Neural progenitor cell (in vitro differentiated cells): Measurements from ENCODE around the gene EVI5L. TPM values are rescaled to one million over a fixed set of nuclear protein-coding genes. Genes with fewer than 3 reads are reported as not detected.
A peak's percentile ranks its signal among the peaks of the same experiment; 100 is the strongest.

Source experiments
- DNase-seq: peaks from one replicate; pipeline ENCODE4 v3.0.0-alpha.2; 2016; ENCODE audit warnings: low spot score
- H2AFZ ChIP-seq: fragments of 200-600 bp; sonication (generic); replicated peaks from 2 replicates; pipeline ENCODE4 v1.6.1; 2016; ENCODE audit warnings: antibody characterized with exemption
- H3F3A ChIP-seq: fragments of 200-600 bp; sonication (generic); 2 replicates; pipeline ENCODE4 v1.6.1; 2016; ENCODE audit warnings: antibody characterized with exemption, low read depth
- H3K27ac ChIP-seq: fragments of 200-600 bp; sonication (generic); 2 replicates; pipeline ENCODE4 v1.5.1; 2016; ENCODE audit warnings: mild to moderate bottlenecking
- H3K27me3 ChIP-seq: fragments of 200-600 bp; sonication (generic); 2 replicates; pipeline ENCODE4 v1.6.1; 2016; ENCODE audit warnings: mild to moderate bottlenecking, moderate library complexity
- H3K36me3 ChIP-seq: fragments of 200-600 bp; sonication (generic); 2 replicates; pipeline ENCODE4 v1.5.1; 2016
- H3K4me1 ChIP-seq: fragments of 200-600 bp; sonication (generic); 2 replicates; pipeline ENCODE4 v1.6.1; 2016; ENCODE audit warnings: mixed run types
- H3K4me2 ChIP-seq: fragments of 200-600 bp; sonication (generic); 2 replicates; pipeline ENCODE4 v1.6.1; 2016
- H3K4me3 ChIP-seq: fragments of 200-600 bp; sonication (generic); 2 replicates; pipeline ENCODE4 v1.5.1; 2016
- H3K79me2 ChIP-seq: fragments of 200-600 bp; sonication (generic); 2 replicates; pipeline ENCODE4 v1.6.1; 2016; ENCODE audit warnings: low read depth
- H3K9ac ChIP-seq: fragments of 200-600 bp; sonication (generic); 2 replicates; pipeline ENCODE4 v1.6.1; 2016
- H3K9me3 ChIP-seq: fragments of 200-600 bp; sonication (generic); 2 replicates; pipeline ENCODE4 v1.5.1; 2016; ENCODE audit warnings: low read depth
- H4K20me1 ChIP-seq: fragments of 200-600 bp; sonication (generic); 2 replicates; pipeline ENCODE4 v1.6.1; 2016; ENCODE audit warnings: low read depth
- H3K27ac Mint-ChIP-seq: 3 replicates; pipeline ENCODE4 v1.8.0; 2021; ENCODE audit warnings: mixed read lengths
- H3K27me3 Mint-ChIP-seq: 2 replicates; pipeline ENCODE4 v1.8.0; 2022; ENCODE audit warnings: low read depth, mild to moderate bottlenecking, inconsistent platforms, moderate library complexity, mixed read lengths; ENCODE audit not compliant: insufficient read depth
- H3K36me3 Mint-ChIP-seq: 3 replicates; pipeline ENCODE4 v1.8.0; 2021; ENCODE audit warnings: mixed read lengths
- H3K4me1 Mint-ChIP-seq: 3 replicates; pipeline ENCODE4 v1.8.0; 2021; ENCODE audit warnings: mixed read lengths
- H3K4me3 Mint-ChIP-seq: 3 replicates; pipeline ENCODE4 v1.8.0; 2021; ENCODE audit warnings: mild to moderate bottlenecking, moderate library complexity, mixed read lengths
- H3K9me3 Mint-ChIP-seq: 3 replicates; pipeline ENCODE4 v1.8.0; 2020; ENCODE audit warnings: mixed read lengths
- CTCF ChIP-seq: fragments of 200-600 bp; sonication (generic); IDR thresholded peaks from 2 replicates; pipeline ENCODE4 v1.5.1; 2017; ENCODE audit warnings: antibody characterized with exemption, mild to moderate bottlenecking
- EZH2 ChIP-seq: fragments of 200-600 bp; sonication (generic); IDR thresholded peaks from 2 replicates; pipeline ENCODE4 v1.6.1; 2017; ENCODE audit warnings: antibody characterized with exemption, mild to moderate bottlenecking, moderate library complexity
- EZH2phosphoT487 ChIP-seq: fragments of 200-600 bp; sonication (generic); IDR thresholded peaks from 2 replicates; pipeline ENCODE4 v1.6.1; 2017; ENCODE audit warnings: antibody characterized with exemption
- total RNA-seq: library from RNA; depleted of rRNA; stranded (reverse); fragments of >200 nt; gene quantifications from 2 replicates; pipeline ENCODE4 v1.2.3, GENCODE V29; 2015; ENCODE audit warnings: low replicate concordance

EVI5L gene
- total RNA-seq, 1 donor from 2014 or later: 4.1 TPM

GRCh38 chr19:7788178-7788932 lies 41.7 kb upstream of the EVI5L start:
- Histone ChIP-seq H3K9ac (no peak overlapping the region), H2AFZ (peak overlapping the region; percentile 24)
- H3K4me3 Mint-ChIP-seq: no peak overlapping the region

GRCh38 chr19:7788933-7789323 lies 41.1 kb upstream of the EVI5L start:
- DNase-seq: no peak
- Mint-ChIP-seq H3K4me1 (no peaks in the 10 kb centered on the region), H3K9me3 (peaks cover 7% of the 10 kb centered on the region), H3K27ac (no peak overlapping the region), H3K4me3 (peak overlapping the region; percentile 43), H3K36me3 (no peaks in the 10 kb centered on the region), H3K27me3 (peaks cover 68% of the 10 kb centered on the region)
- Histone ChIP-seq H4K20me1 (peaks cover 16% of the 10 kb centered on the region), H3K4me2 (peak overlapping the region; percentile 64), H2AFZ (no peak overlapping the region), H3K4me1 (peaks cover 5% of the 10 kb centered on the region), H3K4me3 (peak overlapping the region; percentile 33), H3K36me3 (no peaks in the 10 kb centered on the region), H3K9ac (no peak overlapping the region), H3K27ac (no peak overlapping the region), H3K9me3 (no peaks in the 10 kb centered on the region), H3F3A (peaks cover 10% of the 10 kb centered on the region), H3K27me3 (peaks cover 90% of the 10 kb centered on the region), H3K79me2 (no peaks in the 10 kb centered on the region)
- peak; percentile 35 for TF ChIP-seq EZH2
- TF ChIP-seq CTCF: no peak
- peak; percentile 19 for TF ChIP-seq EZH2phosphoT487

More at GRCh38 chr19:7788178-7788932, 41.7 kb upstream of the EVI5L start:
- DNase-seq: peak; percentile 62
- Histone ChIP-seq H3K4me1 (peaks cover 5% of the 10 kb centered on the region), H3K79me2 (no peaks in the 10 kb centered on the region), H3F3A (peaks cover 10% of the 10 kb centered on the region), H3K27ac (no peak overlapping the region), H4K20me1 (peaks cover 16% of the 10 kb centered on the region), H3K4me3 (peak overlapping the region; percentile 33), H3K27me3 (peaks cover 92% of the 10 kb centered on the region), H3K4me2 (peak overlapping the region; percentile 64), H3K36me3 (no peaks in the 10 kb centered on the region), H3K9me3 (no peaks in the 10 kb centered on the region)
- Mint-ChIP-seq H3K27ac (no peak overlapping the region), H3K27me3 (peaks cover 64% of the 10 kb centered on the region), H3K4me1 (no peaks in the 10 kb centered on the region), H3K9me3 (peaks cover 7% of the 10 kb centered on the region), H3K36me3 (no peaks in the 10 kb centered on the region)
- TF ChIP-seq CTCF (no peak), EZH2 (peak; percentile 28), EZH2phosphoT487 (peak; percentile 37)

- Histone ChIP-seq H3K36me3 (no peaks in the 10 kb centered on the region), H3K4me1 (peaks cover 5% of the 10 kb centered on the region), H3K9me3 (no peaks in the 10 kb centered on the region), H3K4me2 (peak overlapping the region; percentile 64), H2AFZ (no peak overlapping the region), H3K9ac (no peak overlapping the region), H4K20me1 (peaks cover 16% of the 10 kb centered on the region), H3K79me2 (no peaks in the 10 kb centered on the region), H3K27ac (no peak overlapping the region), H3K27me3 (peaks cover 90% of the 10 kb centered on the region), H3K4me3 (no peak overlapping the region), H3F3A (peaks cover 10% of the 10 kb centered on the region)
- no peaks in the 10 kb centered on the region for H3K36me3 Mint-ChIP-seq
- DNase-seq: peak; percentile 39
- no peak overlapping the region for H3K27ac Mint-ChIP-seq
- no peaks in the 10 kb centered on the region for H3K4me1 Mint-ChIP-seq
- H3K9me3 Mint-ChIP-seq: peaks cover 7% of the 10 kb centered on the region
- no peak overlapping the region for H3K4me3 Mint-ChIP-seq
- peaks cover 65% of the 10 kb centered on the region for H3K27me3 Mint-ChIP-seq
- peak; percentile 22 for TF ChIP-seq EZH2
- TF ChIP-seq EZH2phosphoT487: no peak
- no peak for TF ChIP-seq CTCF
These were observed 40.6 kb upstream of the EVI5L start for GRCh38 chr19:7789447-7789846.
